Epithelial cell of prostate (primary cell): Measurements from ENCODE around the gene SLC25A47.
"Not testable (repeated sequence)": the region's sequence is repeated elsewhere in the genome, so short reads cannot be mapped to it uniquely, and the experiment has no call there.

Experiments used
- DNase-seq: peaks from one replicate; pipeline ENCODE4 v3.0.0-alpha.2; 2011; ENCODE audit warnings: low read depth, low spot score
- H3K27ac ChIP-seq: fragments of 450-650 bp; 2 replicates; pipeline ENCODE4 v1.5.1; 2017; ENCODE audit warnings: mild to moderate bottlenecking

Gene SLC25A47

GRCh38 chr14:100341301-100342031 is 18.3 kb downstream of the SLC25A47 start:
- H3K27ac ChIP-seq: peak overlapping the region; percentile 27
- peak; percentile 31 for DNase-seq

- no peak for DNase-seq
- H3K27ac ChIP-seq: no peak overlapping the region
These were observed 19.1 kb downstream of the SLC25A47 start for GRCh38 chr14:100342195-100342594.

GRCh38 chr14:100342826-100343225 is 19.7 kb downstream of the SLC25A47 start:
- not testable (repeated sequence) for H3K27ac ChIP-seq

DNA sequence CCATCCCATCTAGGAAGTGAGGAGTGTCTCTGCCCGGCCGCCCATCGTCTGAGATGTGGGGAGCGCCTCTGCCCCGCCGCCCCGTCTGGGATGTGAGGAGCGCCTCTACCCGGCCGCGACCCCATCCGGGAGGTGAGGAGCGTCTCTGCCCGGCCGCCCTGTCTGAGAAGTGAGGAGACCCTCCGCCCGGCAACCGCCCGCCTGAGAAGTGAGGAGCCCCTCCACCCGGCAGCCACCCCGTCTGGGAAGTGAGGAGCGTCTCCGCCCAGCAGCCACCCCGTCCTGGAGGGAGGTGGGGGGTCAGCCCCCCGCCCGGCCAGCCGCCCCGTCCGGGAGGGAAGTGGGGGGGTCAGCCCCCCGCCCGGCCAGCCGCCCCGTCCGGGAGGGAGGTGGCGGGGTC is 21.5 kb downstream of the SLC25A47 start:
- H3K27ac ChIP-seq, DNase-seq: not testable (repeated sequence)

More at GRCh38 chr14:100342826-100343225, 19.7 kb downstream of the SLC25A47 start:
- DNase-seq: not testable (repeated sequence)

DNA sequence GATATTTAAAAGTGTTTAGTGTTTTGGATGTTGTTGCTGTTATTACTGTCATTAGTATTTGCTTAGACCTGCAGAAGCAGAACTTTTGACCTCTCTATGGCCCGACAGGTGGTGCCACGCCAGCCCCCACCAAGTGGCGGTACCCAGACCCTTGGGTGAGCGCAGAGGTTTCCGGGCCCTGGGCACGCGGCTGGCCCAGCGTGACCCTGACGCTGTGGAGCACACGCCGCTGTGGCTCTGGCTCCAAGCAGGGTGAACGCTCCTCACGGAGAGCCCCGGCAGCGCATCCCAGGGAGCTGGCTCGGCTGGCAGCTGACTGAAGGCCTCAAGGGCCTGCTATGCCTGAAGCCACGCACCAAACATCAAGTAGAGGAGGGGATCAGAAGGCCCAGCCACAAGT is 22.6 kb downstream of the SLC25A47 start:
- DNase-seq: no peak

DNA sequence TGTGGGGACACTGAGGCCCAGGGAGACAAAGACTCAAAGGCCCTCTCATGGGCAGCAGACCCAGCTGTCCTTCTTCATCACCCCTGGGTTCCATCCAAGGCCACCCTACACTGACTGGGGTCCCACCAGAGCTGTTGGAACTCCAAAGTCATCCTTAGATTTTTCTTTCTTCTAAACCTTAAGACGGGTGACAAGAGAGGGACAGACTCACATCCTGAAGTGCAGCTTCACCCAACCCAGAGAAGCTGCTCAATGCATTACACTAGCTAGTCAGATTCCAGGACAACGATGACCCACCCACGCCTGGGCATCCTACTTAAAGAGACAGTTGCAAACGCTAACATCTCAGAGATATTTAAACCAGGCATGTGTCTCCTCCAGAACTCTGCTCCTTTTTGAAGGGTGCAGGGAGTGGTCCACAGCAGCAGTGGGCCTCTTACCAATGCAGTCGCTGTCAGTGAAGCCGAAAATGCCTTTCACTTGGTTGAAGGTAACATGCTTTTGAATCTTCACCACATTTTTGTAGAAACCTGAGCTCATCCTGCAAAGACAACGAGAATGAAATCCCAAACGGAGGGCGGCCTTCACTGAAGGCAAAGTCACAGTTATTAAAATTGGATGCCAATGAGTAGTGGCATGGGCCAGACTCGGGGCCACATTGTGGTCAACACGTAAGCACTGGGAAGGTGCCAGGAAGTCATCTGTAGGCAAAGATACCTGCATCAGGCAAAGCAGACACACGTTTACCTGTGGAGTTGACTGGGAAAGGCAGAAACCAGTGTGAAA is 23.4 kb downstream of the SLC25A47 start:
- no peak for DNase-seq
- H3K27ac ChIP-seq: no peak overlapping the region

More for the DNA sequence above, 22.6 kb downstream of the SLC25A47 start:
- H3K27ac ChIP-seq: no peak overlapping the region

DNA sequence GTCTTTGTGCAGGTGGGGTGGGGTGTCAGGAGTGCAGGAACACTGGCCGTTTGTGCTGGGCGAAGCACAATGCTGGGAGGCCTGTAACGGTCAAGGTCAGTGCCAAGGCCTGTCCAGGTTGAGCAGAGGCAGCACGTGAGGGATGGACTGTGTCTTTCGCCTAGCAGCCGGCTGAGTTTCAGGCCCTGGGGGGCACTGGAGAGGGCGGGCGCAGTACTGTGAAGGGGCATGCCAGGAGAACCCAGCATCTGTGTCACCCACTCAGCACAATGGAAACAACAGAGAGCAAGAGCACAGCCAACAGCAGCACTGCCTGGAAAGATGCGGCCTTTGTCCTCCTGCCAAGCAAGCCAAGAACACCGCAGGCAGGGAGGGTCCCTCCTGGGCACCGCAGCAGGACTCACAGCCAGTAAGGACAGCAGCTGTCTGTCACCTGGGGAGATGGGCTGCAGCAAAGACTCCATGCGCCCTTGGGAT is 25.2 kb downstream of the SLC25A47 start:
- DNase-seq: no peak
- H3K27ac ChIP-seq: no peak overlapping the region

DNA sequence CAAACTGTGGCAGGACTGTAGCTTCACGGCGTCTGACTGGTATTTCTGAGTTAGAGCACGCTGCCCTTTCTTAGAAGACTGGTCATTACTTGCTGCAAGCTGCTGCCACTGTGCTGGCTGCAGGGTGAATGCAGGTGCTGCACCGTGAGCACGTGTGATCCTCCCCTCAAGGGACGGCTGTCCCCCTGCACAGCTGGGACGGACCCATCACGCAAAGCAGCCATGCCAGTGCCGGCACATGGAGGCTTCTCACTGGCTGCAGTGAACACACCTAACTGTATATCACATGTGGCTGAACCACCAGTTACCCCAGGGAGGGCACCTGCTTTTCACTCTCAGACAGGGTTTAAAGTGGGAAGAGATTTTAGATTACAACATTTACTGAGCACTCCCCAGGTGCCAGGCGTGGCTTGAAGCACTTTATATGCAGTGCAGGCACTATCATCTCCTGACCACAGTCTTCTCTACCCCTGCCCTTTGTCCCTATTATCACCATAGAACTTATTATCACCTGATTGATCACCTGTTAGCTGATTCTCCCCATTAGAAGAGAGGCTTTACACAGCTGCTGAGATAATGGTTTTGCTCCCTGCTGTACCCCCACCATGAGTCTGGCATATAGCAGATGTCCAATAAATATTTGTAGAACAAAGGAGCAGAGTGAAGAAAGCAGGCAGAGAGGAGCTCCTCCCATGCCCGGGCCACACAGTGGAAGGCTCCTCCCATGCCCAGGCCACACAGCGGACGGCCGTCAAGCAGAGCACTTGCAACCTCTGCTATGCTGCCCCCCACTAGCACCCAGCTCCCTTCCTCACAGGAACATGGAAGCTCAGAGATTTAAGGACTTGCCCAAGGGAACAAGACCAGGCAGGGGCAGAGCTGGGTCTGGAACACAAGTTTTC is 25.9 kb downstream of the SLC25A47 start:
- DNase-seq: no peak
- H3K27ac ChIP-seq: no peak overlapping the region

DNA sequence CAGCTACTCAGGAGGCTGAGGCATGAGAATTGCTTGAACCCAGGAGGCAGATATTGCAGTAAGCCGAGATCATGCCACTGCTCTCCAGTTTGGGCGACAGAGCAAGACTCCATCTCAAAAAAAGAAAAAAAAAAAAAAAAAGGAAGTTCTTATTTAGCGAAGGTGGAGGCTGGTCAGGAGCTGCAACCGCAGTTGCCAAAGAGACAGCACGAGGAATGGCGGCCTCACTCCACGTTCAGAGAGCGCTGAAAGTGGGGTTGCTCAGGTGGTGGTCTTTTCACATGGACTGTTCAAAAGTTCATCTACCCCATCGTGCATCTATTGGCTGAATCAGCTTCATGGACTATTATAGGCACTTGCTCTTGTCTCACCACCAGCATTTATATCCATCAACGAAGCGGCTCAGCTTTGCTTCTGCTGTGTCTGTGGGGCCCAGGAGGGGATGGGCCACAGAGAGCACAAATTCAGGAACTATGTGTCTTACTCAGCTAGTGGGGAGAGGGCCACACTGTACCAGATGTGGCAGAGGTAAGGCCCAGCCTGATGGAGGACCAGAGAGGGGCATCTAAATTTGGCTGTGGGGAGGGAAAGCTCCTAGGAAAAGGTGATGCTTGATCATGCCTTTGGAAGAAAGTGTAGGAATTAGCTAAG is 27.3 kb downstream of the SLC25A47 start:
- DNase-seq: no peak
- H3K27ac ChIP-seq: no peak overlapping the region

DNA sequence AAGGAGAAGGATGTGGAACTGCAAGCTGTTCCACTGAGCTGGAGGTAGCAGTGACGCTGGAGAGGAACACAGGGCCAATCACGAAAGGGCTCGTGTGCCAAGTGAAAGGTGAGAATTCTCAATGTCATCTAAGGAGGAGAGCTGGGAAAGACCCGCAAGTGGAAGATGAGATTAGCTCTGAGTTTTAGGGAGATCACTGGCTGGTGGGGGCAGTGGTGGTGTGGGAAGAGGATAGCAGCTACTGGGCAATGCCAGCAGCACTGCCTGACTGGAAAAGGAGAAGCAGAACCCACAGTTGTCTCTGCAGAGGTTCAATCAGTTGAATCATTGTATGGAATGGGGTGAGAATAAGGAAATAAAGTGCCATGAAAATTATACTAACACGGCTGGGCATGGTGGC is 27.8 kb downstream of the SLC25A47 start:
- DNase-seq: no peak

DNA sequence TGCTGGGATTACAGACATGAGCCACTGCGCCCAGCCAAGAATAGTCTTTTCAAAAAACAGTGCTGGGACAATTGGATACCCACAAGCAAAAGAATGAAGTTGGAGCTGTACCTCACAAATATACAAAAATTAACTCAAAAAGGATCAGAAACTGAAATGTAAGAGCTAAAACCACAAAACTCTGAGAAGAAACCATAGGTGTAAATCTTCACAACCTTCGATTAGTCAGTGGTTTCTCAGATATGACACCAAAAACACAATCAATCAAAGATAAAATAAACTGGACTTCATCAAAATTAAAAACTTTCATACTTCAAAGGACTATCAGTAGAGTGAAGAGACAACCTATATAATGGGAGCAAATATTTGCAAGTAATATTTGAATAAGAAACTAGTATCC is 35.3 kb downstream of the SLC25A47 start:
- DNase-seq: no peak

More for the DNA sequence above, 27.8 kb downstream of the SLC25A47 start:
- no peak overlapping the region for H3K27ac ChIP-seq

DNA sequence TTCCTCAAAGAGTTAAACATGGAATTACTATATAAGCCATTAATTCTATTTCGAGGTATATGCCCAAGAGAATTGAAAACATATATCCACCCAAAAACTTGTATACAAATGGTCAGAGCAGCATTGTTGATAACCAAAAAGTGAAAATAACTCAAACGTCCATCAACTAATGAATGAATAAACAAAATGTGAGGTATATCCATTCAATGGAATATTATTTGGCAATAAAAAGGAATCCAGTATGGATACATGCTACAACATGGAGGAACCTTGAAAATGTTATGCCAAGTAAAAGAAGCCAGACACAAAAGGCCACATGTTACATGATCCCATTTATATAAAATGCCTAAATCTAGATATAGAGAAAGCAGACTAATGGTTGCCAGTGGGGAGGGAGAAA is 36.0 kb downstream of the SLC25A47 start:
- no peak overlapping the region for H3K27ac ChIP-seq
- no peak for DNase-seq

More for the DNA sequence above, 35.3 kb downstream of the SLC25A47 start:
- H3K27ac ChIP-seq: no peak overlapping the region

- DNase-seq: no peak
- H3K27ac ChIP-seq: no peak overlapping the region
These were observed 36.7 kb downstream of the SLC25A47 start for GRCh38 chr14:100359881-100360280.

DNA sequence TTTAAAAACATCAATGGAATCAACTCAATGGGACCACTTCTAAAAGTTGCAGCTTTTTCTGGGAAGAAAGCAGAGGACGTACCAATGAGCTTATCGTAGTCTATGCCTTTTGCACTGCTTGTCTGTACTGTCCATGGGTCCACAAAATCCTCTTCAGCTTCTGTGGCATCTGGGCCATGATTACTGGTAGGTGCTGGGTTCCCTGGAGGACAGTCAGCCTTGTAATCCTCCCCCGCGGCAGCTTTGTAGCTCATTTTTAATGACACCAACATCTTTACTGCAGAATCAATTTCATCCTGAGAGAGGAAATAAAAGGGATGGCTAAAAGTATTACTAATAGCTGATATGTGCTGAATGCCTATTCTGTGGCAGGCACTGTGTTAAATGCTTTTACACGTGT is 38.5 kb downstream of the SLC25A47 start:
- no peak overlapping the region for H3K27ac ChIP-seq
- DNase-seq: no peak

DNA sequence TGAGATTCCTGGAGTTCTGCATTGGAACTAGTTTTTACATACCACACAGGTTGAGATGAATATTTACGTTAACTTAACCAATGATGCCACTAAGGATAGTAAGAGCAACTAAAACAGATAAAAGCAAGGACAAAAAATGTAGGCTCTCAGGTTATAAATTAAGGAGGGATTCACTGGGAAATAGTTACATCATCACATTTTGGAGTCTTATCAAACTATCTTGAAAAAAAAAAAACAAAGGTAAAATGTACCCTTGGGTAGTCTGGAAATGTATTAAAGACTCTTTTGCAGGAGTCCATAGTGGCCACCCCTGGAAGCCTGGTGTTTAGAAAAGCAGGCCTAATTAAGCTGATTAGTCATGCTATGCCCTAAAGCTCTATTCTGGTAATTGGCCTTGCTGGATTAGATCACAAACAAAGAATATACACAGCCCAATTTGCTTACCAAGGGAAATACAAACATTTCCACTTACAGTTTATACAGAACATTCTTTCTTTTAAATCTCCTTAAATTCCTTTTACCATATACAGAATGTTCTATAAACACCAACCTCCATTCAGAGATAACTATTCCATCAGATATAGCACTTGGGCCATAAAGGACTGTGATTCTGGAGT is 39.3 kb downstream of the SLC25A47 start:
- DNase-seq: no peak
- no peak overlapping the region for H3K27ac ChIP-seq

- no peak for DNase-seq
- no peak overlapping the region for H3K27ac ChIP-seq
These were observed 39.9 kb downstream of the SLC25A47 start for GRCh38 chr14:100363053-100363452.

DNA sequence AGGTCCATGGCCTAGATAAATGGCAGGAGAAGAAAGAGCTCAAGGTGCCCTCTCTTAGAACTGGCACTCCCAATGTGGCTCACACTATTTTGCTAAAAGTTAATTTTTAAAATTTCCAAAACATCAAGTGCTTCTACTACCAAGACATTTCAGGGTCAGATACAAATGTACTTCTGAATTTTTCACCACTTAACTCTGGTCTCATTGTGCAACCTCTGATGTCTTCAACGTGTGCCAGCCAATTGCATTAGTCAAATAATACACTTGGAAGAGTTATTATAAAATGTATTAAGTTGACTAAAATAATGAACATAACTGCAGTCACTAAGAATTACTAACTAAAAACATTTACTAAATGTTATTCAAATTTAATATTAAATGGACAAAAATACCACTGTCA is 41.3 kb downstream of the SLC25A47 start:
- DNase-seq: no peak
- no peak overlapping the region for H3K27ac ChIP-seq

- DNase-seq: no peak
- no peak overlapping the region for H3K27ac ChIP-seq
These were observed 42.6 kb downstream of the SLC25A47 start for GRCh38 chr14:100365741-100366140.

DNA sequence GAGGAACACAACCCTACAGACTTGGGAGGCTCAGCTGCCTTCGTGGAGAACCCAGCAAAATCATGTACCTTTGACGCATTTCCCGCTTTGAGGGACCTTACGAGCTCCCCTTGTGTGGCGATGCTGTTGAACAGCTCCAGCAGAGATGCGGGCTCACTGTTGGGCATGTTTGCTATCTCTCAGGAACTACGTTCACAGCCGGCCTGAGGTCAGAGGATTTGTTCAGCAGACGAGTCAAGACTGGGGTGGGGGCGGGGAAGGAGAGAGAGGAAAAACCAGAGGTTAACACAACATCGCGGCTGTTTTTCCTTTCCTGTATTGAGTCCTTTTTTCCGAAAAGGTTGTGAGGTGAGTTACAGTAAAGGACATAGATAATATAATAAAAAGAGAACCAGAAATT is 45.9 kb downstream of the SLC25A47 start:
- DNase-seq: no peak
- H3K27ac ChIP-seq: no peak overlapping the region
